ENCODE data around the gene FAM174B. TPM values are rescaled to one million over a fixed set of nuclear protein-coding genes. Genes with fewer than 3 reads are reported as not detected.
A peak's percentile ranks its signal among the peaks of the same experiment; 100 is the strongest.

FAM174B gene
- total and polyA plus RNA-seq, 10 of the 15 experiments (the other 5 are each of a cell fraction or from before 2014, with no cell fraction given) = 0.71 to 15.9 (median 4.2) TPM

DNA sequence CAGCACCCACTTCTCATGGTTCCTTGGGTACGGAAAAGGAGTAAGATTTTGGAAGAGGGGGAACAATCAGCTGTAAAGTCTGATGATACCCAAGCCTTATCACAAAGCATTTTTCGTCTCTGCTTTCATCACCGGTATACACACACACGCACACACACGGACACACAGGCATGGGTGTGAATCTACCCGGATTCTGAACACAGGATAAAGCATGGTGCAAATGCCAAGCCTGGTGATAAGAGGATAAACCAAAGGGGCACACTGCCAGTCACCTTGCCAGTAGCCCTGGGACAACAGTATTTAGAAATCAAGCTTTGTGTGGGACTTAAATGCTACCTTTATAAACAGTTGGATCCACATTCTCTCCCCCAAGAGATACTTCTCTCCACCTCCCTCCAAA lies 22.2 kb downstream of the FAM174B start:
- intact Hi-C loops (cut with micrococcal nuclease; ENCODE audit: unreplicated experiment) = no loop called here
- Histone ChIP-seq H3K4me3 (no peak overlapping the region), H3K36me3 (ENCODE audit: control insufficient read depth in 2 of 2, insufficient read depth in 2 of 2, low read length in 1 of 2) (peaks cover 2 to 12% of the 10 kb centered on the region in 2 experiments; a peak in 2 of 4 replicates), H2AFZ (ENCODE audit: control insufficient read depth, low read depth, low read length) (no peak overlapping the region), H3K9me3 (replicated peaks; ENCODE audit: control insufficient read depth, insufficient read depth, low read length) (peaks cover 9% of the 10 kb centered on the region; the same call in 2 of the 3 replicates), H3K9ac (ENCODE audit: control insufficient read depth, insufficient read depth, low read length) (no peak overlapping the region), H4K20me1 (ENCODE audit: control insufficient read depth, insufficient read depth) (no peaks in the 10 kb centered on the region), H3K27me3 (replicated peaks in 1 of 2; ENCODE audit: control insufficient read depth in 2 of 2, insufficient read depth in 2 of 2, low read length in 1 of 2) (no peaks in the 10 kb centered on the region), H3K27ac (ENCODE audit: control insufficient read depth, insufficient read depth) (peak overlapping the region; percentile 42; the same call in 1 of the 2 replicates), H3K4me2 (ENCODE audit: control insufficient read depth, insufficient read depth) (no peak overlapping the region), H3K4me1 (ENCODE audit: control insufficient read depth, insufficient read depth, low read length) (peaks cover 30% of the 10 kb centered on the region), H3K79me2 (ENCODE audit: control insufficient read depth, insufficient read depth, low read length) (peaks cover 31% of the 10 kb centered on the region)
- ChIA-PET SMC1A (ENCODE audit: uncharacterized antibody, unreplicated experiment) (interaction anchor here (1.2 kb wide), 1 partner anchor 13 kb away, joined by 3 read pairs; no protein-coding TSS in a partner anchor), POLR2A (no interaction called here), CTCF (no interaction called here), RAD21 (ENCODE audit: unreplicated experiment) (no interaction called here)
- in situ Hi-C loops (cut with MboI) = no loop called here
- DNase-seq (ENCODE audit: low read depth, low spot score) (no peak), FAIRE-seq (no peak), ATAC-seq (no peak)
- no peak for TF ChIP-seq ZZZ3 (IDR thresholded peaks at IDR 0.05; ENCODE audit: control insufficient read depth, insufficient read length, low read depth)
- no peak for TF ChIP-seq STAT3 (IDR thresholded peaks at IDR 0.05; ENCODE audit: low read depth, low read length)
- TF ChIP-seq POLR2AphosphoS5 (IDR thresholded peaks at IDR 0.05; ENCODE audit: low read length) = no peak
- TF ChIP-seq, protein P1, sequence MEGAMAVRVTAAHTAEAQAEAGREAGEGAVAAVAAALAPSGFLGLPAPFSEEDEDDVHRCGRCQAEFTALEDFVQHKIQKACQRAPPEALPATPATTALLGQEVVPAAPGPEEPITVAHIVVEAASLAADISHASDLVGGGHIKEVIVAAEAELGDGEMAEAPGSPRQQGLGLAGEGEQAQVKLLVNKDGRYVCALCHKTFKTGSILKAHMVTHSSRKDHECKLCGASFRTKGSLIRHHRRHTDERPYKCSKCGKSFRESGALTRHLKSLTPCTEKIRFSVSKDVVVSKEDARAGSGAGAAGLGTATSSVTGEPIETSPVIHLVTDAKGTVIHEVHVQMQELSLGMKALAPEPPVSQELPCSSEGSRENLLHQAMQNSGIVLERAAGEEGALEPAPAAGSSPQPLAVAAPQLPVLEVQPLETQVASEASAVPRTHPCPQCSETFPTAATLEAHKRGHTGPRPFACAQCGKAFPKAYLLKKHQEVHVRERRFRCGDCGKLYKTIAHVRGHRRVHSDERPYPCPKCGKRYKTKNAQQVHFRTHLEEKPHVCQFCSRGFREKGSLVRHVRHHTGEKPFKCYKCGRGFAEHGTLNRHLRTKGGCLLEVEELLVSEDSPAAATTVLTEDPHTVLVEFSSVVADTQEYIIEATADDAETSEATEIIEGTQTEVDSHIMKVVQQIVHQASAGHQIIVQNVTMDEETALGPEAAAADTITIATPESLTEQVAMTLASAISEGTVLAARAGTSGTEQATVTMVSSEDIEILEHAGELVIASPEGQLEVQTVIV (IDR thresholded peaks at IDR 0.05; ENCODE audit: borderline replicate concordance, partially characterized antibody) = no peak
- TF ChIP-seq SIN3A (IDR thresholded peaks at IDR 0.05; ENCODE audit: low read depth, low read length) = no peak
- TF ChIP-seq PAX5 (IDR thresholded peaks at IDR 0.05; ENCODE audit: borderline replicate concordance, low read depth, low read length) = no peak
- WGBS (ENCODE audit: insufficient coverage, insufficient replicate concordance, low lambda C conversion rate, missing lambda C conversion rate) = 78% methylated on average over 6 of the region's 6 CpGs
- BruUV-seq (replicated peaks) = no TSS peak
